Stimulated activated CD4-positive, alpha-beta T cell treated with anti-CD3 and anti-CD28 coated beads, TNF-alpha, amount 100 ng/mL, for 4 hours (primary cell): ENCODE data around the gene PIGH.
"Not testable (repeated sequence)": the region's sequence is repeated elsewhere in the genome, so short reads cannot be mapped to it uniquely, and the experiment has no call there.

Experiments used
- DNase-seq, 3 experiments: peaks; one replicate each; pipeline ENCODE4 v3.0.0-alpha.2; 2020; ENCODE audit warnings: low read depth in 3 of 3

PIGH gene

DNA sequence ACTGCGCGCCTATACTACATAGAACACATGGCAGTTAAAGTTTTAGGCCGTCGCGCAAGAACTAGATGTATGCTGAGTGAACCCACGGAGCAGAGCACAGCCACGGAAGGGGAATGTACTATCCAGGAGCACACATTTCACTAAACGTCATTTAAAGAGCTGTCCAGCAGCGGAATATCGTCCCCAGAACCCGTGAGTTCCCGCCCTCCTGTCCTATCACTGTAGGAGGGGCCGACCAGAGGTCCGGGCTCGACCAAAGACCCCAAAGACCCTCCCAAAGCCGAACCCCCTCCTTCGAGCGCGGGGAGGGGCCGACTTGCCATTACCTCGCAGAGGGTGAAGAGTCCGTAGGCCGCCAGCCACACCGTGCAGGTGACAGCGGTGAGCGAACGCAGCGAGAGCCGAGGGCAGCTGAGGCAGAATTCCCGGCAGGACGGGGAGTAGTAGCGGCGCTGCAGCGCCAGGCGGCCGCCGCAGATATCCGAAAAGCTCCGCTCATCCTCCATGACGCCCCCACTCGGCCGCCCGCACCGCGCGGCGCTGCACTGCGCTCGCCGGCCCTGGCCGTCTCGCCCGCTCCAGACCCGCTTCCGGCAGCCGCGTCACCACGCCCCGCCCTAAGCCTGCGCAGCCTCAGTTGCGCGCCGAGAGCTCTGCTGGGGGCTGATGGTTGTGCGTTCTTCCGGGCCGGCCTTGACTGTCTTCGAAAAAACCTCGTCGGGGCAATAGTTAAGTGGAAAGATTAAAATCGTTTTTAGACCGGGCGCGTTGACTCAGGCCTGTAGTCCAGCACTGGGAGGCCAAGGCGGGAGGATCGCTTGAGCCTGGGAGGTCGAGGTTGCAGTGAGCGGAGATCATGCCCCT, at the start of gene PIGH:
Gene PIGH, minus strand, starts transcription at position 571 of the 864 bp plus-strand sequence. Its CDS starts 65 bp downstream, at position 506.
- peak; percentile 81 to 91 (median 85) for DNase-seq

- no peak for DNase-seq
Observed at GRCh38 chr14:67646131-67646530, 46.1 kb upstream of the PIGH start.

DNA sequence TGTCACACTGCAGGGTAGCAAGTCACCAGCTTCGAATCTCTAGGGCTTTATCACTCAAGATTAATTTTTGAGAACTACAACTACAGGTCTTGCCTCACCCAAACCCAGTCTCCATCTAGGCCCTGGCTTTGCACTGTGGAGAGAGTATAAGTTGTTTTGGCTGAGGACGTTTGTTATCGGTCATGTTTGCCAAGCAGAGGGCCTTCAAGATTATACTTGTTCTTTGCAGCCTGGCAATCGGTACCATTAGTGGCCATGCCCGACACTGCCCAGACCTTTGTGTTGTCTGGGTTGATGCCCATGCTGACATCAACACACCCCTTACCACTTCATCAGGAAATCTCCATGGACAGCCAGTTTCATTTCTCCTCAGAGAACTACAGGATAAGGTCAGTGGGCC, 45.3 kb upstream of the PIGH start:
- DNase-seq: no peak

DNA sequence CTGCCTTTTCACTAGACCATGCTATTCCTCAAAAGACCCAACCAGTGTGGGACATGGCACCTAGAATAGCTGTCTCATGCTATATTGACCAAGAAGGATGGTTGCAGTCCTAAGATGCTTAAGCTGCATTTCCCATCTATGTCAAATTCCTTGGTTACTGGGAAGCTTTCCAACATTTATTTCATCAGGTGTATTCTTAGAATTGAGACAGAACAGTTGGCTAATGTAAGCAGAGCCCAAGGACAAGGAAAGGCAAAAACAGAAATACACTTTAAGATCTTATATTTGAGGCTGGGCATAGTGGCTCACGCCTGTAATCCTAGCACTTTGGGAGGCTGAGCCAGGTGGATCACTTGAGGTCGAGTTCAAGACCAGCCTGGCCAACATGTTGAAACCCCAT, 44.4 kb upstream of the PIGH start:
- DNase-seq: no peak

DNA sequence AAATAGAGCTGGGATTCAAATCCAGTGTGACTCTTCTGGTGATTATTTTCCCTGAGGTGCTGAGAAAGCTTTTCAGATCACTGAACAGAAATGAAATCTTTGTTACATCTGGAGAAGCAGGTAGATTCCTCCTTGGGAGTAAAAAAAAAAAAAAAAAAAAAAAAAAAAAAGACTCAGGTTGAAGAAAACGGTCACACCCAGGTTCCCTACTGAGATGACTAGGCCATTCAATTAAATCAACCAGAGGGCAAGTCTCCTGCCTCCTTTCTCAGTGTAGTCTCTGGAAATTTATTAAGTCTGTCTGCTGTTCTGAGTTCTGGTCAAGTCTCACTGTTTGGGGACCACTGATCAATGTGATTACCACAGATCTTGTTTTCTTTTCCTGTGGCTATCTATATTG, 43.6 kb upstream of the PIGH start:
- no peak for DNase-seq

DNA sequence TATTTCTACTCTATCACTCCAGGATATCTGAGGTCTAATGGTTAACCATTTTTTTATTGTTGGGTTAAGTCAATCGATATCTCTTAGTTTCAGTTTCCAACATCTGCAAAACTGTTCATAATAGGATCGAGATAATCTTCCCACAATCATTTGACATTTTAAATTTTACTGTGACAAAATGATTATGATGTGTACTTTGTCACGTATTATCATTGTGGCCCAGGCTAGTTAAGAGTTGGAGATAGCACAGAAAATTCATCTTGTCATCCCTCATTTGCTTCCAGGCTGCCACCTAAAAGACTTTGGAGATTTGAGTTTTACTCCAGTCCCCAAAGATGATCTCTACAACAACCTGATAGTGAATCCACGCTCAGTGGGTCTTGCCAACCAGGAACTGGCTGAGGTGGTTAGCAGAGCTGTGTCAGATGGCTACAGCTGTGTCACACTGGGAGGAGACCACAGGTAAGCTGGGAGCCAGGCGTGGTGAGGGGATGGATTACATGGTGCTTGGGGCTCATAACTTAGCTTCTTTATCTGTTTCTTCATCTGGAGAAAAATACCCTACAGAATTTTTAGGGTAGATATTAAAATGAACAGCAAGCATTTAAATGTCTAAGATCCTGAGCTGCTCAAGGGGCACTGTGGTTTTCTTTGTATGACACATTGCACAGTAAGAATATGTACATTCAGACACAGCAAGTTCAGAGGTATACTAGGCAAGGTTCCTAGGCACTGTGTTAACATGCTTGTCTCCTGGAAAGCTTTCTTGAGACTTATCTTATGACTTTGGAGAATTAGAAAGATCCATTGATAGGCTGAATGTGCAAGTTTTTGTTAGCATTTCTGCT, 42.1 kb upstream of the PIGH start:
- DNase-seq: no peak

GRCh38 chr14:67641480-67641879, 41.4 kb upstream of the PIGH start:
- DNase-seq: no peak

DNA sequence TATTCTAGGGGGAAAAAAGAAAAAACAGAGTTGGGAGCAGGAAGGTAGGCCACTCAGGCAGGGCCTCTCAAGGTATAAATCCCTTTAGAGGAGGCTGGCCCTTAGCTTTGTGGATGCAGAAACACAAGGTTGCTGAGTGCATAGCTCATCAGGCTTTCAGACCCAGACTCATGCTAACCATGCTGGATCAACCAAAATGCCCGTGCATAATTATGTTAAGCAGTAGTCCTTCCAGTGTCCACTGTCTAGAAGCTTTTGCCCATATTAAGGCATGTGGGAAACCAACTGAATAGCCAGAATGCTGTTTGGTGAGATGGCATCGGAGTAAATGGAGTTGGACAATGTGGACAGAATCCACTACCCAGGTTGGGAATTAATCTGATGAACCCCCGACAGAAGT, 38.6 kb upstream of the PIGH start:
- DNase-seq: no peak

- no peak for DNase-seq
Observed at GRCh38 chr14:67636361-67636919, 36.4 kb upstream of the PIGH start.

DNA sequence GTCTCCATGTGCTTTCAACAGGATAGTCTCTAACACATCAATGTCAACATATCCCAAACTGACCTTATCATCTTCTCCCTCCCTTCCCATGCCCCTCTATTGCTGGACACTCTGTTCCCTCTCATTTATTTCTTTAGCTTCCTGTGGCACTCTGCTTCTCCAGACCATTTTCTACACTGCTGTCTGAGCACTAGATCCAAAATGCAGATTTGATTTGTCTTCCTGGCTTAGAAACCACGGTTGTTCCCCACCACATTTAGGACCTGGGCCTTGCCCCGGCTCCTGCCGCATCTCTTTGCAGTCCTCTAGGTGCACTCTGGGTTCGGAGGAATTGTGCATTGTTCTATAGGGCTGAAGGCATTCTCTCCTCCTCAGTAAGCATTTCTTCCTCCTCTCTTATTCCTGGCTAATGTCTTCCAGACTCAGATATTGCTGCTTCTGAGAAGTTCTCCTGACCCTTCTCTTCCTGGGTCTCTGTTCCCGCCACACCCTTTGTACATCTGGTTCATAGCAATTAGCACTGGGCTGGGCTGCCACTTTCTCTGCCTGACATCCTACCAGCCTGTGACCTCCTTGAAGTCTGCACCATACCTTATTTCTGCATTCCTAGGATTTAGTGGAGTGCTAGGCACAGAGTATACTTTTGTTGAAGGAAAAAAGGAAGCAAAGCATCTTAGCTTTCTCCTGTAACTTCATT, 33.5 kb upstream of the PIGH start:
- no peak for DNase-seq

- DNase-seq: no peak
Observed at GRCh38 chr14:67630938-67631337, 30.9 kb upstream of the PIGH start.

DNA sequence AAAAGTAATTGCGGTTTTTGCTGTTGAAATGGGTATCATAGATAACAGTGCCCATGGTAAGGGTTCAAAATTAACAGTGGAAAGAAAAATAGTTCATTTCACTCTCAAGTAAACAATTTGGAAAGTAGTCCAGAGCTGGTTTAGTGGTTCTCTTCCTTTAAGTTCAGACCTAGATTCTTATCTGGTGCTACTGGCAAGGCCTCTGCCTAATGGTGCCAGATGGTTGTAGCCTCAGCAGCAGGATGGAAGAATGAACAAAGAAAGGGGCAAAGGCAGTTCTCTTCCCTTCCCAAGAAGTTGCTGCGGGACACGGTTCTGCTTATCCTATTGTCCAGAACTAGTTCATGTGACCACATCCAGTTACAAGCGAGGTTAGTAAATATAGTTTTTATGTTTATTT, 30.1 kb upstream of the PIGH start:
- no peak for DNase-seq

- no peak for DNase-seq
Observed at GRCh38 chr14:67627519-67627918, 27.5 kb upstream of the PIGH start.

- not testable (repeated sequence) for DNase-seq
Observed at GRCh38 chr14:67626131-67626530, 26.1 kb upstream of the PIGH start.

DNA sequence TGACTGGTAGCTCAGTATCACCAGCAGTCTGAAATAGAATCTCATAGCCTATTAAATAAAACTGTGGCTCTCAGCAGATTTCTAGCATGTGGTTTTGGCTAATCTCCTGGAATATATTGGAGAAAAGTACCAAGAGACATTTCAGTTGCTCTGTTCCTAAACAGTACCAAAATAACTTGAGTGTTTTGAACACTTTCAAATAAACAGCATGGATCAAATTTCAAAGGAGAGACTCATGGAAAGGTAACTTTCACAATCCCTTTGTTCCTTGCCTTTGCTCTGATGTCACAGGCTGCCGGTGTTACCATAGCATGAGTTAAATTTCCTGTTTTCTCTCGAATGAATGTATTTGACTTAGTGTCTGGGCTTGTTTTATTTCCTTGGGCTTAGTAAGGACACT, 23.0 kb upstream of the PIGH start:
- DNase-seq: no peak

DNA sequence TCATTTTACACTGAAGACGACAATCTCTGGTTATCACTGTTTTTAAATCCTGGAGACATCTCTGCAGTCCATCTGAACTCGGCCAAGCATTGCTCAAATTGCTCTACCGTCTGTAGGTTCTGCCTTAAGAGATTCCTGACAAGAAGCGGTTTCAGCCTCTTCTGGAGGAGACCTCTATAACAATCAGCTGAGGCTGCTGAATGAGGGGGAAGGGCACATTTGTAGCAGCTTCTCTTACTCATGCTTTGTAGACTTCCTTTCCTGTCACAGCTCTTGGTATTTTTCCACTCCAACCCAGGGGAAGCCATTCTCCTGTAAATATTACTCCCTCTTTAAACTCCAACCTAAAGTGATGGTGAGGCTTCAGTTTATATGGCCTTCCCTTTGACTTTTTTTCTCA, 22.6 kb upstream of the PIGH start:
- no peak for DNase-seq

- no peak for DNase-seq
Observed at GRCh38 chr14:67620217-67620785, 20.2 kb upstream of the PIGH start.

- DNase-seq: peak; percentile 93 to 97 (median 95)
Observed at GRCh38 chr14:67619446-67620216, 19.6 kb upstream of the PIGH start, which contains the start of gene ARG2. TSS of gene ARG2 (plus strand) at chr14:67619920. CDS start at chr14:67619978, 58 bp downstream.

DNA sequence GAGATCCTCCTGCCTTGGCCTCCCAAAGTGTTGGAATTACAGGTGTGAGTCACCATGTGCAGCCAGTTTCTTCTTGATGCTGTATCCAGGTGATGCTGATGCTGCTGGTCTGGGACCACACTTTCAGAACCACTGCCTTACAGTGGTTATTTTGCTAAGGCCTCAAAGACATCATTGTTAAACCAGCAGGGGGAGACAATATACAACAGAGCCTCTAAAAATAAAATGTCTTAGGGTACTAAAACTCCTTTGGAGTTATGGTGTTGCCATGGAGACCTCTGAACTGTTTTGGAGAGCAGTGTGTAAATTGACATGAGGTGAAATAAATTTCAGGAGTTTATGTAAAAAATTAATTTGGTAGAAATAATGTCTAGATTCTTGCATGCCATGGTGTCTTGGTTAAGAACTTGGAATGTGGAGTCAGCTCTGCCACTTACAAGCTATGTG, 18.6 kb upstream of the PIGH start:
- no peak for DNase-seq

GRCh38 chr14:67610491-67610890, 10.4 kb upstream of the PIGH start:
- DNase-seq: no peak
